Keratinocyte (primary cell): ENCODE measurements around the gene VKORC1L1. TPM values are rescaled to one million over a fixed set of nuclear protein-coding genes. Genes with fewer than 3 reads are reported as not detected.

Source experiments
- DNase-seq: peaks from one replicate; pipeline ENCODE4 v3.0.0-alpha.2; 2011; ENCODE audit warnings: low read depth, missing footprints, low spot score
- FAIRE-seq: peaks from 2 replicates; lab custom pipeline; 2011; peaks lifted over from hg19 to GRCh38; lab: Jason Lieb, UNC
- H2AFZ ChIP-seq: 2 replicates; pipeline ENCODE4 v1.6.0; 2012; ENCODE audit warnings: low read length, control low read depth, inconsistent platforms; ENCODE audit not compliant: control insufficient read depth
- H3K27ac ChIP-seq: 2 replicates; pipeline ENCODE4 v1.5.1; 2011; ENCODE audit warnings: low read length; ENCODE audit not compliant: control insufficient read depth, insufficient read depth
- H3K27me3 ChIP-seq: 3 replicates; pipeline ENCODE4 v1.6.0; 2011; ENCODE audit warnings: low read length; ENCODE audit not compliant: control insufficient read depth, insufficient read depth; ENCODE audit errors: extremely low read depth
- H3K36me3 ChIP-seq, 2 experiments: 2 replicates in 1 of 2; 3 replicates in 1 of 2; pipeline ENCODE4 v1.5.1; 2011; ENCODE audit warnings: low read length in 2 of 2, mild to moderate bottlenecking in 1 of 2; ENCODE audit not compliant: control insufficient read depth in 2 of 2, insufficient read depth in 2 of 2; ENCODE audit errors: extremely low read depth in 1 of 2
- H3K4me1 ChIP-seq: 3 replicates; pipeline ENCODE4 v1.5.1; 2011; ENCODE audit warnings: low read length; ENCODE audit not compliant: control insufficient read depth, insufficient read depth; ENCODE audit errors: extremely low read depth
- H3K4me2 ChIP-seq: 3 replicates; pipeline ENCODE4 v1.6.0; 2011; ENCODE audit warnings: low read depth, low read length; ENCODE audit not compliant: control insufficient read depth, insufficient read depth; ENCODE audit errors: extremely low read depth
- H3K4me3 ChIP-seq, 3 experiments: fragments of 200-600 bp in 1 of 3; sonication (generic) in 1 of 3; 2 replicates in 2 of 3; 3 replicates in 1 of 3; pipeline ENCODE4 v1.5.1; 2011 to 2016; ENCODE audit warnings: low read length in 3 of 3, mild to moderate bottlenecking in 3 of 3, control low read depth in 2 of 3, inconsistent platforms in 1 of 3, low read depth in 1 of 3, mixed read lengths in 1 of 3, mixed run types in 1 of 3, moderate library complexity in 1 of 3; ENCODE audit not compliant: control insufficient read depth in 2 of 3, insufficient read depth in 2 of 3; ENCODE audit errors: extremely low read depth in 1 of 3
- H3K79me2 ChIP-seq: 2 replicates; pipeline ENCODE4 v1.6.0; 2012; ENCODE audit warnings: low read length; ENCODE audit not compliant: control insufficient read depth, insufficient read depth
- H3K9ac ChIP-seq: 3 replicates; pipeline ENCODE4 v1.6.0; 2011; ENCODE audit warnings: low read length; ENCODE audit not compliant: control insufficient read depth, insufficient read depth; ENCODE audit errors: extremely low read depth
- H3K9me1 ChIP-seq: 3 replicates; pipeline ENCODE4 v1.6.0; 2011; ENCODE audit warnings: low read length; ENCODE audit not compliant: control insufficient read depth, insufficient read depth; ENCODE audit errors: extremely low read depth
- H3K9me3 ChIP-seq: 2 replicates; pipeline ENCODE4 v1.5.1; 2012; ENCODE audit warnings: low read depth, low read length; ENCODE audit not compliant: control insufficient read depth
- H4K20me1 ChIP-seq: 3 replicates; pipeline ENCODE4 v1.6.0; 2011; ENCODE audit warnings: low read length; ENCODE audit not compliant: control insufficient read depth, insufficient read depth; ENCODE audit errors: extremely low read depth
- EZH2 ChIP-seq: IDR thresholded peaks from one replicate; pipeline ENCODE4 v1.6.1; 2012; ENCODE audit warnings: inconsistent platforms, mild to moderate bottlenecking, low read length, moderate library complexity
- dilution Hi-C: fragments of 300-500 bp; cut with MboI; formaldehyde crosslinking; loops from one replicate; pipeline ENCODE4 v1.7.0; 2020; ENCODE audit warnings: low sequenced_read_pairs; ENCODE audit not compliant: extremely low pct_ligation_motif_present
- polyA plus RNA-seq, 5 experiments: library from polyadenylated mRNA; depleted of rRNA in 3 of 5; stranded (reverse) in 3 of 5; stranded (forward) in 1 of 5; unstranded in 1 of 5; fragments of >200 nt; gene quantifications; 1 replicate in 1 of 5; 2 replicates in 3 of 5; 3 replicates in 1 of 5; pipeline versions ENCODE4 v1.2.1 to v1.2.3, GENCODE V29; 2011 to 2012; ENCODE audit warnings: missing spikeins in 2 of 5, low read depth in 1 of 5, low replicate concordance in 1 of 5
- TF ChIP-seq, protein P1 (sequence below), 3 experiments: IDR thresholded peaks in 1 of 3; conservative IDR thresholded peaks in 1 of 3; optimal IDR thresholded peaks in 1 of 3; 2 replicates in 2 of 3; 3 replicates in 1 of 3; pipeline versions ENCODE3 to v1.5.1; 2011; ENCODE audit warnings: low read length in 3 of 3, mild to moderate bottlenecking in 3 of 3, moderate library complexity in 2 of 3, control low read depth in 1 of 3, inconsistent platforms in 1 of 3; ENCODE audit not compliant: insufficient read depth in 2 of 3; ENCODE audit errors: extremely low read depth in 1 of 3

Gene VKORC1L1
- polyA plus RNA-seq, 1 donor (not counting 4 experiments of a cell fraction or from before 2014, with no cell fraction given), result 19.4 TPM

DNA sequence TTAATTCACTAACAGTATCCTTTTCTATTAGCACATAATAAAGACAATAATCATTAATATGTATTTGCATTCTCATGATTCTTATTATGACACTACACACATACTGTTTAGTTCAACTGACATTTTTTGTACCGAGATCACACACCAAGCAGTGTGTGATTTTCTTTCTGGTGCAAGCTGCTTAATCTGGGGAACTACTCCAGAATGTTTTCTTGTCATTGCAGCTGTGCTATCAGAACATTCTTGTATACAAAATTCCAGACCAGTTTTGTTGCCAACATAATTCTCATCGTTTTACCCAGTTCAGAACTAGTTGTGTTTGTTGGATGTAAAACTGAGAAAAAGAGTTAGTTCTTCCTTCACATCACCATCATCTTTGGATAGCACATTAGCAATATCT is 37.4 kb downstream of the VKORC1L1 start:
- dilution Hi-C loops, result no loop called here
- H3K4me2 ChIP-seq, result no peak overlapping the region
- peaks cover 13% of the 10 kb centered on the region for H3K79me2 ChIP-seq
- H3K27ac ChIP-seq, result no peak overlapping the region
- H3K36me3 ChIP-seq, result no peaks in the 10 kb centered on the region
- no peaks in the 10 kb centered on the region for H3K9me3 ChIP-seq
- DNase-seq (no peak), FAIRE-seq (no peak)
- H3K9ac ChIP-seq, result no peak overlapping the region
- H2AFZ ChIP-seq, result no peak overlapping the region
- H3K9me1 ChIP-seq, result peaks cover 2% of the 10 kb centered on the region
- H3K27me3 ChIP-seq, result no peaks in the 10 kb centered on the region
- no peaks in the 10 kb centered on the region for H3K4me1 ChIP-seq
- no peak overlapping the region for H3K4me3 ChIP-seq
- peaks cover 2% of the 10 kb centered on the region for H4K20me1 ChIP-seq
- TF ChIP-seq, protein P1, sequence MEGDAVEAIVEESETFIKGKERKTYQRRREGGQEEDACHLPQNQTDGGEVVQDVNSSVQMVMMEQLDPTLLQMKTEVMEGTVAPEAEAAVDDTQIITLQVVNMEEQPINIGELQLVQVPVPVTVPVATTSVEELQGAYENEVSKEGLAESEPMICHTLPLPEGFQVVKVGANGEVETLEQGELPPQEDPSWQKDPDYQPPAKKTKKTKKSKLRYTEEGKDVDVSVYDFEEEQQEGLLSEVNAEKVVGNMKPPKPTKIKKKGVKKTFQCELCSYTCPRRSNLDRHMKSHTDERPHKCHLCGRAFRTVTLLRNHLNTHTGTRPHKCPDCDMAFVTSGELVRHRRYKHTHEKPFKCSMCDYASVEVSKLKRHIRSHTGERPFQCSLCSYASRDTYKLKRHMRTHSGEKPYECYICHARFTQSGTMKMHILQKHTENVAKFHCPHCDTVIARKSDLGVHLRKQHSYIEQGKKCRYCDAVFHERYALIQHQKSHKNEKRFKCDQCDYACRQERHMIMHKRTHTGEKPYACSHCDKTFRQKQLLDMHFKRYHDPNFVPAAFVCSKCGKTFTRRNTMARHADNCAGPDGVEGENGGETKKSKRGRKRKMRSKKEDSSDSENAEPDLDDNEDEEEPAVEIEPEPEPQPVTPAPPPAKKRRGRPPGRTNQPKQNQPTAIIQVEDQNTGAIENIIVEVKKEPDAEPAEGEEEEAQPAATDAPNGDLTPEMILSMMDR (optimal IDR thresholded peaks at IDR 0.05 in 1 of 3, IDR thresholded peaks at IDR 0.05 in 1 of 3, conservative IDR thresholded peaks at IDR 0.05 in 1 of 3; ENCODE audit: extremely low read depth in 1 of 3, insufficient read depth in 2 of 3, low read length in 3 of 3), result no peak
- no peak for TF ChIP-seq EZH2

DNA sequence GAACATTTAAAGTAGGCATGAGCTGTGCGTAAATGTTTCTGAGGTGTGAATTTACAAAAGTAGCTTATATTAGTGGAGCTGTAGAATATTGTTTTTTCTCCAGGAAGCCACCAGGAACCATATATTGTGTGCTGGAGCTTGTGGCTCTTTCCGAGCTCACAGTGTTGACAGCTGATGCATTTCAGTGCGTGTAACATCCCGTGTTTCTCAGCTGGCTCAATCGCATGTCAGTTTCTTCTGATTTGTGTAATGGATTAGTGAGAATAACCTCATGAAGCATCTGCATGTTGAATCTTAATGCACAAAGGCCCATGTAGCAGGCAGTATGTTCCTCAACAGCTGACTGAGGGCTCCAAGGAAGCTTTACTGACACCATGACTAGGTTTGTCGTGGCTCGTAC is 39.4 kb downstream of the VKORC1L1 start:
- no peak for TF ChIP-seq EZH2
- TF ChIP-seq, protein P1 (optimal IDR thresholded peaks at IDR 0.05 in 1 of 3, IDR thresholded peaks at IDR 0.05 in 1 of 3, conservative IDR thresholded peaks at IDR 0.05 in 1 of 3; ENCODE audit: extremely low read depth in 1 of 3, insufficient read depth in 2 of 3, low read length in 3 of 3), result no peak
- H3K9me1 ChIP-seq, result peaks cover 2% of the 10 kb centered on the region
- H3K4me1 ChIP-seq, result no peaks in the 10 kb centered on the region
- H3K4me3 ChIP-seq, result no peak overlapping the region
- no peaks in the 10 kb centered on the region for H3K27me3 ChIP-seq
- H3K79me2 ChIP-seq, result peaks cover 13% of the 10 kb centered on the region
- FAIRE-seq (no peak), DNase-seq (no peak)
- no peak overlapping the region for H3K27ac ChIP-seq
- H4K20me1 ChIP-seq, result no peaks in the 10 kb centered on the region
- no peaks in the 10 kb centered on the region for H3K9me3 ChIP-seq
- H2AFZ ChIP-seq, result no peak overlapping the region
- H3K36me3 ChIP-seq, result no peaks in the 10 kb centered on the region
- dilution Hi-C loops, result no loop called here
- no peak overlapping the region for H3K4me2 ChIP-seq
- H3K9ac ChIP-seq, result no peak overlapping the region
